ENCODE measurements around the gene TEX14.
"Not testable (repeated sequence)": the region's sequence is repeated elsewhere in the genome, so short reads cannot be mapped to it uniquely, and the experiment has no call there.

The TEX14 gene

DNA sequence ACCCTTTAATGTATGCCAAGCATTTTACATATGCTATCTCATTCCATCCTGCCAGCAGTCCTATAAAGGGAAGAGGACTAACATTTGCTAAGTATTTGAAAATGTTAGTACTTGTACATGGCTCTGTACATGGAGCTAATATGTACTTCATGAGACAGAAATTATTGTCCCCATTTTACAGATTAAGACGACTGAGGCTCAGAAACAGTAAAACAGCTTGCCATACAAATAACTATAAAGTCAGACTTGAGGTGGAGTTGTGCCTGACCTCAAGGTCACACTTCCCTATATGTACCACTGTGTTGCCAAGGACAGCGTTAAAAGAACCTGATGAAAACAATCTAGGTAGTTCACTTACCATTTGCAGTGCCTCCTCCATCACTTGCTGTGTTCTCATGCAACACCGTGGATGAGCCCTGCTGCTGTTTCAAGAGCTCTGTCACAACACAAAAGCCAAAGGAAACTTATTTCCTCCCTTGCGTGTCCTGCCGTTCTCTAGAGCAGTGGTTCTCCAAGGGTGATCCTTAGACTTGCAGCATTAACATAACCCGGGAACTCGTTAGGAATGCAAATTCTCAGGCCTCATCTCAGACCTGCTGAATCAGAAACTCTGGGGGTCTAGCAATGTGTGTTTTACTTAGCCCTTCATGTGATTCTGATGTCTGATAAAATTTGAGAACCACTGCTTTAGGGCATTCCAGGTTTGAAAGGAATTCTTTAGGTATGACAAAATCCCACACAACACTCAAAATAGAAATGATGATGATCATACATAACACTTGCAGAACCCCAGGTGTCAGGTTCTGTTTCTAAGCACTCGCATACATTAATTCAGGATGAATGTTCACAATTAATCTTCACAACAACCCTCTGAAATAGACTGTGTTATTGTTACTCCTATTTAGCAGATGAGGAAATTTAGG is 126.2 kb downstream of the TEX14 start:
- DNase-seq (ENCODE audit: low read depth) = no peak

DNA sequence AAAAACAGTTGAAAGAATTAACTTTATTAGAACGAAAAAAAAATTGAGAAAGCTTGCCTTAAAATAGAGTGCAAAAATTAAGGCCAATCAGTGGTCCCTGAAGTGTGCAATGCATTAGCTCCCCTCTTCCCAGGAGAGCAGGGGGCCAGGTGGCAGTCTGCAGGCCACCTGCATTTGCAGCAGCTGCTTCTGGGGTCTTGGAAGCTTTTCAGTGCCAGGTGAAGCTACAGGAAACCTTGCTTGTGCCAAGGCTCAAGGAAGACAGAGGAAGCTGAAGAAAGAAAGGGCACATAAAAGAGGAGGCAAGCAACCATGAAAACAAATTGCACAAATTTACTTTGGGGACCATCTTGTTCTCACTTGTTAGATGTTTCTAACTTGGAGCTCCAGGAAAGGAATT is 126.9 kb downstream of the TEX14 start:
- DNase-seq (ENCODE audit: low read depth) = no peak

DNA sequence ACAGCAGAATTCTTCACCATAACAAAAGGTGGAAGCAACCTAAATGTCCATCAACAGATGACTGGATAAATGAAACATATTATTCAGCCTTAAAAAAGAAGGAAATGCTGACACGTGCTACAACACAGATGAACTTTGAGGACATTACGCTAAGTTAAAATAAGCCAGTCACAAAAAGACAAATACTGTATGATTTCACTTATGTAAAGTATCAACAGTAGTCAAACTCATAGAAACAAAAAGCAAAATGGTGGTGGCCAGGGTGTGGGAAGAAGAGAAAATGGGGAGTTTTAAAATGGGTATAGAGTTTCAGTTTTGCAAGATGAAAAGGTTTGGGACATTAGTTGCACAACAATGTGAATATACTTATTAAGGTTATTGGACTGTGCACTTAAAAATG is 127.6 kb downstream of the TEX14 start:
- DNase-seq (ENCODE audit: low read depth) = no peak

DNA sequence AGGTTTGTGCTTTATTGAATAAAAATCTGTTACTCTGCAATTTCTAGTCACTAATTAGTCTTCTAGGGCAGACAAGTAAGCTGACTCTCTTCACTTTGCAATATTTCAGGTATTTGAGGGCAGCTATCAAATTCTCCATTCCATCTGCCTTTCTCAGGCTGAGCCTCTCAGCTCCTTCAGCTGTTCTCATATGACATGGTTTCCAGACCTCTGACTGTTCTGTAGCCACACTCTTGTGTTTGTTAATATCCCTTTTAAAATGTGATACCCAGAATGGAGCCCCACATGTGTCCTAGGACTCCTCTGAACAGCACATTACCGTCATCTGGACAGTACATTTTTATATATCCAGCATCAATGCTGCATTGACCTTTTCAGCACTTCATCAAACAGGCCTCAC is 131.3 kb downstream of the TEX14 start:
- DNase-seq (ENCODE audit: low read depth) = no peak

DNA sequence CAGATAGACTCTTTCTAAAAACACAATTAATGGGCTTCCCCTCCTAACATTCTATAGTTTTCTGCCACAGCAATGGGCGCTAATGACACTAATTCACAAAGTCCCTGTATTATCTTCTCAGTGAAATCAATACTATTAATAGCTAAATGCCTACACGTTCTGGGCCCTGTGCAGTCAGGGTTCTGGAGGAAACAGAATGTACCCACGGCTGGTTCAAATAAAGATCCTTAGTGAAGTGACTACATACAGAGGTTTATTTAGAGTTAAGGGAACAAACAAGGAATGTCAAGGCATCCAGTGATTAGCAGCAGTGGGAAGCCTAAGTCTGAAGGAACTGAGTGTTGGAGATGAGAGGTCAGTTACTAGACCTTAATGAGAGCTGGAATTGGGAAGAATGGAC is 133.9 kb downstream of the TEX14 start:
- DNase-seq (ENCODE audit: low read depth) = no peak

DNA sequence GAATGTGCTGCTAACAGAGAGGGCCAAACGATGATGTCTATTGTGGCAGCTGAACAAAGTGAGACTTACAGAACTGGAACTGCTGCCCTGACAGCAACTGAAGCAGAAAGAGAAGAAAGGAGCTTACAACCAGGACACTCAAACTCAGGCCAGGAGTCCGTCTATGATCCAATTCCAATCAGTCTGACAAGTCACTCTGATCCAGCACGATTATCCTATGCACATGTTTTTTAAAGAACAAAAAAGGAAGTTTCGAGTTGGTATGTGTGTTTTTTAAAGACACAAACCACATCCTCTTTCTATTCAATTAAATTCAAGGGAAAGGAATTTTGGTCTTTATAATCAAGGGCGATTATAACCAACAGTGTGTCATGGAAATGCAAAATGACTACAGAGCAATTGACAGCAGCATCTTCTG is 135.0 kb downstream of the TEX14 start:
- no peak for DNase-seq (ENCODE audit: low read depth)

DNA sequence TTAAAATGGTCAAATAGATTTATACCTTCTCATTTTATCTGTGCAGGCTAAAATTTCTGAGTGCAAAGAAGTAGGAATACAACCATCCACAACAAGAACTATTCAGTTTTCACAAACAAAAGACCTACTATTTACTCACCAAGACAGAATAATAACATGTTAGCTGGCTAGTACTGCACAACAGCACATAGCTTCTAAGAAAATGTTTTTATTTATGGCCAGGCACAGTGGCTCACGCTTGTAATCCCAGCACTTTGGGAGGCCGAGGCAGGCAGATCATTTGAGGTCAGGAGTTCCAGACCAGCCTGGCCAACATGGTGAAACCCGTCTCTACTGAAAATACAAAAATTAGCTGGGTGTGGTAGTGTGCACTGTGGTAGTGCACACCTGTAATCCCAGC is 136.7 kb downstream of the TEX14 start:
- DNase-seq (ENCODE audit: low read depth) = not testable (repeated sequence)

DNA sequence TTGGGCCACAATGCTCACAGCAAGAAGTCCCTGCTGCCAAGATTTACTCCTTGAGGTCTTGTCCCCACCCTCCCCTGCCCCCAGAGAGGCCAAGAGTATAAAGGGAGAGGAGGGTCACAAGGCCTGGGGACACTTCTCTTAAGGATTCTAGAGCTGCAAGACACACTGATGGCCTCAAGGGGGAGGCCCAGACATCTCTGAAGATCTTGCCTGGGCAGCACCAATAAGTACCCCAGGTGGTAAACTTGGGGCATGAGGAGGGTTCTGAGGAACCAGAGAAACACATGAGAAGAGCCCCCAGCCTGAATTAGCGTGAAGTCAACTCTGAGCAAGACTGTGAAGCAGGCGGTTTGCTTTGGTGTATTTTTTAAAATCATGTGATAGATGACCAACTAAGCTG is 150.6 kb downstream of the TEX14 start:
- DNase-seq (ENCODE audit: low read depth) = no peak

DNA sequence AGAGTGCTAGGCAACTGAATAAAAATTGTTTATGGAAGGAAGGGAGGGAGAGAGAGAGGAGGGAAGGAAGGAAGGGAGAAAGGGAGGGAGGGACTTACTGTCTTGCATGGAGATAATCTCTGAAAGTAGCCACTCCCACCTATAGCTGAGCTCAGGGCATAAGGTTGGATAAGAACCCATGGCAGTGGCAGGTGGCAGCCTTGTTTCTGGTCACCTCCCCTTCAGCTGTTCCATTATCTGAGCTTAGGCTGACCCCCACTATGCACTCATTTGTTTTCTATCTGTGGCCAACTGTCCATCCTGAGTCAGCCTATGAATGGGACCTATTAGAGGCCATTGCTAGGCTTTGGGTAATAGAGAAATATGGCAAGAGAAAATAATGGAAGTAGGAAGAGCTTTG is 152.1 kb downstream of the TEX14 start:
- no peak for DNase-seq (ENCODE audit: low read depth)

DNA sequence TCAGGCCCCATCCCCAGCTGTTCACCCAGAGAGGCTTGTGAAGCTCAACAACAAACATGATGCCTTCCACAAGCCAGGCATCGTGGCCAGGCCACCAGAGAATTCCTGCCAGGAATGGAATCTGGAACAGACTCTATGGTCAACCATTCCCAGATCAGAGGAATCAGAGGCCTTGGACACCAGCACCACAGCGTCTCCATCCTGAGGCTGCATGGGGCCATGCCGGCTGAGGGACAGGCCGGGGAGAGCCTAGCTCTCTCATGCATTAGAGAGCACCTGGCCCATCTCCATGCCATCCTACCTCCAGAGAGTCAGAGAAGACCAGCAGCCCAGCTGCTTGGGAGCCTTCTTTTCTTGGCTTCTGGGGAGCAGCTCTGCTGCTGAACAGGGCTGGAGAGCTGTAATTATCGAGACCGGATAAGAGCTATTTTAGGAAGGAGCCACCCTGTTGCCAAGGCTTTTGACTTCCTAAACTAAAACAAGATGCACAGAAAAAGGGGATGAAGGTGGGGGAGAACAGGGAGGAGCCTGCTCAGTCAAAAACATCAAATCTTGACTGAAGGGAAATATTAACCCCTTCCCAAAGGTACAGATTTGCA is 152.9 kb downstream of the TEX14 start:
- DNase-seq (ENCODE audit: low read depth) = no peak

DNA sequence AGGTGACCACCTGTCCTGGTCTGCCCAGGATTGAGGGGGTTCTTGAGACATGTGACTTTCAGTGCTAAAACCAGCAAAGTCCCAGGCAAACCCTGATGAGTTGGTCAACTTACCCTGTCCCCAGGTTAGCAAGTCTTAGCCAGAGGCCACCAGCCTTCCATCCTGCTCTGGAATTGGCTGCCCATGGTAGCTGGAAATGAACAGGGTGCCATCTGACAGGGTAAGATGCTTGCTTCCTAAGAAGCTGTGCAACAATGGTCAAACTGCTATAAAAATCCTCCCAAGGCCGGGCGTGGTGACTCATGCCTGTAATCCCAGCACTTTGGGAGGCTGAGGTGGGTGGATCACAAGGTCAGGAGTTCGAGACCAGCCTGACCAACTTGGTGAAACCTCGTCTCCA is 154.6 kb downstream of the TEX14 start:
- no peak for DNase-seq (ENCODE audit: low read depth)

DNA sequence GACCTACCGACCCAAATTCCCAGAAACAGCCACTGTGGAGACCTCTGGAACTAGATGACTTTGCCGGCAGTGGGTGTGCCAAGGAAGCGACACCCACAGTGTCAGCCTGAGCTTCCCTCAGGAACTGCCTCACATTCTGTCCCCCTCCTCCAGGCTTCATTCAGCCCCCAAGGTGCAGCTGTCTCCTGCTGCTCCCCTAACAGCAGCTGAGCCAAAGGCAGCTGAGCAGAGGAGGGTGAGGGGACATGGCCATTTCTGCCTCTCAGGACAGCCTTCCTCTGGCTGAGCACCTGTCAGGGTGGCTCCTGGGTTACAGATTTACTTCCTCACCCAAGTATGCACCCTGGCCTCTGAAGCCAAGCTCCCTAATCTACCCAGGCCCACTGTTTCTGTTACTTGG is 155.3 kb downstream of the TEX14 start:
- DNase-seq (ENCODE audit: low read depth) = no peak

DNA sequence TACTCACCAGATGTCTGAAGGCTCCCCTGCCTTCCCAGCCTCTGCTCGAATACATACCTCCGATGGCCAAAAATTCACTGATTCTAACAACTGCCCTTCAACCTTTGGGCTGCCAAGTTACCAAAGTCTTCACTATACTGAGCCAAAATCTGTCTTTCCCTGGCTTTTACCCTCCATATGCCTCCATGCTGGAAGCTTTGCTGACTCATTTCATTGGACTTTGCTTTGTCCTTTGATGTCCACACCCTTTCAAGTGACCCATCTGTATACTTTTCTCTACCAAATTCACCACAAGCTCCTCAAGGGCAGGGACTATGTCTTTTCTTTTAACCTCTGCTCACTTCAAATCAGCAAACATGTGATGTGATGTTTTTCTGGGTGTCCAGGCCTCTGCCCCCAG is 156.4 kb downstream of the TEX14 start:
- DNase-seq (ENCODE audit: low read depth) = peak; percentile 57

DNA sequence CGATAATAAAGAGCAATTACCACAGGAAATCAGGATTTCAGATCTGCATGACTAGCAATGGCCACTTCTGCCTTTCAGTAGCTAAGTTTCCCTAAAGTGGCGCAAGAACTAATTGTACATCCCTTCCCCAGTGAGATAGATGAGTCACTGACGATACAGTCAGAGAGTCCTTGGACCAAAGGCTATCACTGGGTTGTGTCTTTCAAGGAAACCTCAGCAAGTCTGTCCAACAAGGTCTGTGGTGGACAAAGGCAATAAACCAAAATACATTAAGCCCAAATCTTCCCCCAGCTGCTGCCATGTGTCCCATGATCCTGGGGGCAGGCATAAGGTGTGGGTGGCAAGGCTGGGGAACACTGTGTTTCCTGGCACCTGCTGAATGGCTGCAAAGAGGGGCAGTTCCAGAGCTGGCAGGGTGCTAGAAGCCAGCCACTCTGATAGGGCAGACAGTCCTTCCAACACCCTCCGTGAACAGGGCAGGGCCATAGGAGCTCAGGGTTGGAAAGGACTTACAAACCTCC is 156.9 kb downstream of the TEX14 start:
- peak; percentile 11 for DNase-seq (ENCODE audit: low read depth)

DNA sequence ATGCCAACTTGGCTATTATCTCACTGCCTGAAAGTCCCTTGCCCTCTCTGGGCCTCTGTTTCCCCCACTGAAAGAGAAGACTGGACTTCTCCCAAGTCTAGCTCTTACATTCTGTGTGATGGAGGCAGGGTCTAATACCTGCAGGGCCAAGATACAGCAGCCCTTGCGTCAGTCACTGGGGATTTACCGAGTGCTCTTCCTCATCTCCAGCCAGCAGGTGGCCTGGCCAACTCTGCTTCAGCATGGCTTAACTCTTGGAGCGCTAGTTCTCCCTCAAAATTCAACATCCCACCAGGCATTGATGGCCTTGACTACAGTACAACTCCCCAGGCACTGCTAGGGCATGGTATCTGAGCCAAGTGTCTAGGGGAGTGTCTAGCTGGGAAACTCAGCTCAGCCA is 157.5 kb downstream of the TEX14 start:
- DNase-seq (ENCODE audit: low read depth) = no peak

DNA sequence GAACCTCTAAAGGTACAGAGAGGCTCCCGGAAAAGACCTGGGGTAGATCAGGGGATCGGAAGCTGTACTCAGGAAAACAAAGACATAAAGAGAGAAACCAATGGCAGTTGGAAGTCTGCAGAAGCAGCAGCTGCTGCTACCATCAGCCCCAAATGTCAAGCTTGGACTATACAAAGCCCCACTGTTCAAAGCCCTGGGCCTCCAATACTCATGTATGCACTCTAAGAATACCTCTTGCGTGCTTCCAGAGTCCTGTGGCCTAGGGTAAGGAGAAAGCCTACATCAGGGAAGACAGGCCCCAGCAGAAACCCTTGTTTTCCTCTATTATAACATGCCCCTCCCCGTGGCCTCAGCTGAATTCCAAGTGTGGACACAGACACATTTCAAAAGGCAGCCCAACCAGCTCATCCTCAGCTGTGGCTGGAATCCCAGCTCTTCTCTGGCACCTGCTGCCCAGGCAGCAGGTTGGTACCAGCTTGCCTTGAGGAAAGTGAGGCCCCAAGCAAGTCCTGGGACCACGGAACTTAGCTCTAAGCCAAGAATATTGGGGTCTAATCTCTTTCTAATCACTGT is 158.1 kb downstream of the TEX14 start:
- no peak for DNase-seq (ENCODE audit: low read depth)

DNA sequence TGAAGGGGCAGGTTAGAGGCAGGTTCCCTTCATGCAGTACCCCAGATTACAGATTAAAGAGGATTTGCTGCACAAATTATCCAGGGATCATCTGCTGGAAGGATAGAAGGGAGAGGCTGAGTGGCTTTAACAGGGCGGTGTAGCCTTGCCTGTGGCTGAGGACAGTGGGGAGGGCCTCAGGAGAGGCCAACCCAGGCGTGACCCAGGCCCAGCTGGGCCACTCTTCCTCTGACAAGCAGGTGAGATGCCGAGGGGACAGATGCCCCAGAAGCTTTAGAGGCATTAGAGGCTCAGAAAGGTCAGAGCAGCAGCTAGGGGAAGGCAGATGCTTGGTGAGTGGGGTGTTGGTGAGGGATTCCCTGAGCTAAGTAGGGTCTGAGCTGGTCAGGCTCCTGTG is 159.3 kb downstream of the TEX14 start:
- DNase-seq (ENCODE audit: low read depth) = no peak

DNA sequence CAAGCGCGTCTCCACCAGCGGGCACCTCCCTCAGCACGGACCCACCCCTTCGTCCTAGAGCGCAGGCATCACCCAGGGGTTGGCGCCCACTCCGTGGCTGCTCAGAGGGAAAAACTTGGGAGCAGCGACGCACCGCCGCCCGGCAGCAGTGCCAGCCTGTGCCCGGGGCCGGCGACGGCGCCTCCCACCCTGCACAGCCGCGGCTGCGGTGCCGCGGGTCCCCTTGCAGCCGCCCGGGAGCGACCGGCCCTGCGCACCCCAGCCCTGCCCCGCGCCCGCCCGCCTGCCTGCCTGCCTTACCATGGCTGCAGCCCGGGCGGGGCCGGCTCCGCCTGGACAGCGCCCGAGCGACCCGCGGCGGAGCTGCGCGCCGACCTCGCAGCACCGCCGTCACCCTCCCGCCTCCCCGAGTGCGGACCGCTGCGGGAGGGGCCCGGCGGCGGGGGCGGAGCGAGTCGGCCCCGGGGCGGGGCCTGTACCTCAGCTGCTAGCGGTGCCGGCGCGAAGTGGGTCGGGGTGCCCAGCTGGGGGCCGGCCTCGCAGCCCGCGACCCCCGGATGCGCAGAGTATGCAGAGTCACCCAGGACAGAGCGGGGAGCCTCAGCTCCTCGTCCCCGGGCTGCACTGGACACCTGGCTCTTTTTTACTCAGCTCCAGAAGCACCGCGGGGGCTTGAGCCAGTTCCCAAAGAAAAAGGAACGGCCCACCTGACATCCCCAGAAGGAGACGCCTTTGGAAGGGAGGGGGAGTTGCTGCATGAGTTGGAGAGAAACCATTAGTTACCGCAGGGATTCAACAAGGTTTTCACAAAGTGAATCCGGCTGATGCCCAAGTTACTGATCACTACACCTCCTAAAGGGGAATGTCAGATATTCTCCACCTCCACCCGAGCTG is 159.9 kb downstream of the TEX14 start:
- DNase-seq (ENCODE audit: low read depth) = no peak

DNA sequence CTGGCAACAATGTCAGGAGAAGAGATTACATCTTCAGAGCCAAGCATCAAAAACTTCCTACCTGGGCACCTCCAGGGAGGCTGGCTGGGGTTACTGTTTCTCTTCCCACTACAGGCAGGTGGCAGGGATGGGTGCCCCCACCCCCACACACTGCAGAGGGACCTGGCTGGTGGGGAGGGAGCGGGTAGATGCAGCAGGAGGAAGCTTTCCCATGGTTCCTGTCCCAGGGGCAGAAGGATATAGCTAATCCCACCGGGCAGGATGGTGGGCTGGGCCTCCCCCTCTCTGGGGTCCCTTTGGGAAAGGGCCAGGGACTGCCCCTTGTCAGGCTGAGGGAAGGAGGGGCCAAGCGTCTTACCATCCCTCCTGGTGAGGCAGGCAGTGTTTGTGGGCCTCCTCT is 160.7 kb downstream of the TEX14 start:
- DNase-seq (ENCODE audit: low read depth) = no peak

DNA sequence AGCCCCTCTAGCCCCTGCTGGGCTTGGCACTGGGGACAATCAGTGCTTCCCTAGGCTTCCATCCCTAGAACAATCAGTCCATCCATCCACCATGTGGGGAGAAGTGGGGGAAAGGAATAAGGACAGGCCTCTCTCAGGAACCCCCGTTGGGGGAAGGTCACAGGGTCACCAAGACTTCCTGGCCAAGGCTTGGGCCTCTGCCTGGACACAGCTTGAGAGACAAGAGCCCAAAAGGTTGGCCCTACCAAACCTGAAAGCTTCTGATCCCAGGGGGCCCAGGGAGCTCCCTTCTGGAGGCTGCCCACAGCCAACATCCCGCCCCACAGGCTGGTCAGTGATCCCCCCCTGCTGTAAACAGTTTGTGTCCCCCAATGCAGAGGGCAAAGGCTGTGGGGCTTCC is 161.2 kb downstream of the TEX14 start:
- no peak for DNase-seq (ENCODE audit: low read depth)

DNA sequence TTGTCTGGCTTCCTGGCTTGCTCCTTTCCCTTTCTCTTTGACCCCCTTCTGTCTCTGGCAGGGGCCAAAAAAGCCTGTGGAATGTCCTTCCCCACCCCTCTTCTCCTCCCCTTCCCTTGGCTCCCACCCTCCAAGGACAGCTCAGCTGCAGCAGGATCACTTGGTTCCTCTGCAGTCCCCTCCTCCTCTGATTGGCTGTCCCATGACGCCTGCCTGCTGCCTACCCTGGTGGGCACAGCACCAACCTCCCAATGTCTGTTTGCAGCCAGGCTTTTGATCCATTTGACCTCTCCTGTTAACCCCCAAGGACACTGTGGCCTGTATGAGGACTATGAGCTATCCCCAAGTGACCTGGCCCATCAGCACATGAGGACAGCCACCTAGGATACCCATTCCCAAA is 162.6 kb downstream of the TEX14 start:
- no peak for DNase-seq (ENCODE audit: low read depth)

DNA sequence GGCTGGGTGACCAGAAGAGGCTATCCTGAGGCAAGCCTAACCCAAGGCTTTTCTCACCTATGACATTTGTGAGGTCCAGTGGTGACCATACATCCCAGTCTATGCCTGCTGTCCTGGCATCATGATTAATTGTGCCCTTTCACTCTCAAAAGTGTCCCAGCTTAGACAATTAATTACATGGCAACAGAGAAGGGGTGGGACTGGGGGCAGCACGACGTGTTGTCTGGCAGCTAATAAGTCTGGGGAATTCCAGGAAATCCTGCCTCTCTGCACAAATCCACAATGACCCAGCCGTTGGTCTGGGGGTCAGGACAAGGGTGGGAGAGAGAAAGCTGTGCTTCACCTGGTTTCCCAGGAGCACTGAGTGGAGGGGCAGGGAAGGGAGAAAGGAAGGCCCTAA is 163.4 kb downstream of the TEX14 start:
- DNase-seq (ENCODE audit: low read depth) = no peak

Measured in HS-27A (cell line).